Measurements from ENCODE around the gene THNSL1. TPM values are rescaled to one million over a fixed set of nuclear protein-coding genes. Genes with fewer than 3 reads are reported as not detected.

Gene THNSL1
- total and polyA plus RNA-seq, 2 donors = 3.5 to 4.1 TPM

- WGBS = 62% methylated on average over 2 of the region's 2 CpGs
- Histone ChIP-seq H3K4me3 (ENCODE audit: low read length in 2 of 2) (no peak overlapping the region), H3K36me3 (ENCODE audit: control insufficient read depth in 2 of 2, insufficient read depth in 2 of 2, low read length in 1 of 2) (no peaks in the 10 kb centered on the region), H3K4me1 (ENCODE audit: control insufficient read depth in 2 of 2, insufficient read depth in 2 of 2, low read length in 2 of 2) (no peaks in the 10 kb centered on the region), H3K27ac (ENCODE audit: low read depth in 1 of 2, low read length in 1 of 2) (no peak overlapping the region), H3K27me3 (ENCODE audit: control insufficient read depth in 2 of 2, insufficient read depth in 1 of 2, low read length in 1 of 2) (no peaks in the 10 kb centered on the region), H3K9me3 (ENCODE audit: control insufficient read depth in 2 of 2, insufficient read depth in 1 of 2, low read length in 1 of 2) (no peaks in the 10 kb centered on the region)
- DNase-seq (ENCODE audit: low read depth in 6 of 9, low spot score in 9 of 9) = no peak
Measured at GRCh38 chr10:25047088-25047487, 30.7 kb downstream of the THNSL1 start.

GRCh38 chr10:25047591-25048301 lies 31.3 kb downstream of the THNSL1 start:
- H3K36me3 ChIP-seq (ENCODE audit: control insufficient read depth in 2 of 2, insufficient read depth in 2 of 2, low read length in 1 of 2) = no peaks in the 10 kb centered on the region
- no peaks in the 10 kb centered on the region for H3K4me1 ChIP-seq (ENCODE audit: control insufficient read depth in 2 of 2, insufficient read depth in 2 of 2, low read length in 2 of 2)
- H3K9me3 ChIP-seq (ENCODE audit: control insufficient read depth in 2 of 2, insufficient read depth in 1 of 2, low read length in 1 of 2) = no peaks in the 10 kb centered on the region
- no peak overlapping the region for H3K4me3 ChIP-seq (ENCODE audit: low read length in 2 of 2)
- no peak overlapping the region for H3K27ac ChIP-seq (ENCODE audit: low read depth in 1 of 2, low read length in 1 of 2)
- 51% methylated on average over 4 of the region's 4 CpGs for WGBS
- DNase-seq (ENCODE audit: low read depth in 6 of 9, low spot score in 9 of 9) = no peak
- H3K27me3 ChIP-seq (ENCODE audit: control insufficient read depth in 2 of 2, insufficient read depth in 1 of 2, low read length in 1 of 2) = no peaks in the 10 kb centered on the region

GRCh38 chr10:25048450-25048849 lies 32.0 kb downstream of the THNSL1 start:
- DNase-seq (ENCODE audit: low read depth in 6 of 9, low spot score in 9 of 9) = no peak
- Histone ChIP-seq H3K4me1 (ENCODE audit: control insufficient read depth in 2 of 2, insufficient read depth in 2 of 2, low read length in 2 of 2) (no peaks in the 10 kb centered on the region), H3K9me3 (ENCODE audit: control insufficient read depth in 2 of 2, insufficient read depth in 1 of 2, low read length in 1 of 2) (no peaks in the 10 kb centered on the region), H3K36me3 (ENCODE audit: control insufficient read depth in 2 of 2, insufficient read depth in 2 of 2, low read length in 1 of 2) (no peaks in the 10 kb centered on the region), H3K4me3 (ENCODE audit: low read length in 2 of 2) (no peak overlapping the region), H3K27me3 (ENCODE audit: control insufficient read depth in 2 of 2, insufficient read depth in 1 of 2, low read length in 1 of 2) (no peaks in the 10 kb centered on the region), H3K27ac (ENCODE audit: low read depth in 1 of 2, low read length in 1 of 2) (no peak overlapping the region)
- 95% methylated on average over 5 of the region's 5 CpGs for WGBS

GRCh38 chr10:25049966-25050365 lies 33.6 kb downstream of the THNSL1 start:
- no peaks in the 10 kb centered on the region for H3K27me3 ChIP-seq (ENCODE audit: control insufficient read depth in 2 of 2, insufficient read depth in 1 of 2, low read length in 1 of 2)
- no peak overlapping the region for H3K4me3 ChIP-seq (ENCODE audit: low read length in 2 of 2)
- no peak overlapping the region for H3K27ac ChIP-seq (ENCODE audit: low read depth in 1 of 2, low read length in 1 of 2)
- no peaks in the 10 kb centered on the region for H3K4me1 ChIP-seq (ENCODE audit: control insufficient read depth in 2 of 2, insufficient read depth in 2 of 2, low read length in 2 of 2)
- H3K9me3 ChIP-seq (ENCODE audit: control insufficient read depth in 2 of 2, insufficient read depth in 1 of 2, low read length in 1 of 2) = no peaks in the 10 kb centered on the region
- DNase-seq (ENCODE audit: low read depth in 6 of 9, low spot score in 9 of 9) = no peak
- WGBS = 97% methylated on average over 2 of the region's 2 CpGs
- H3K36me3 ChIP-seq (ENCODE audit: control insufficient read depth in 2 of 2, insufficient read depth in 2 of 2, low read length in 1 of 2) = no peaks in the 10 kb centered on the region

GRCh38 chr10:25050402-25050801 lies 34.0 kb downstream of the THNSL1 start:
- no peak overlapping the region for H3K27ac ChIP-seq (ENCODE audit: low read depth in 1 of 2, low read length in 1 of 2)
- H3K4me1 ChIP-seq (ENCODE audit: control insufficient read depth in 2 of 2, insufficient read depth in 2 of 2, low read length in 2 of 2) = no peaks in the 10 kb centered on the region
- no peak for DNase-seq (ENCODE audit: low read depth in 6 of 9, low spot score in 9 of 9)
- 91% methylated on average over 9 of the region's 9 CpGs for WGBS
- H3K36me3 ChIP-seq (ENCODE audit: control insufficient read depth in 2 of 2, insufficient read depth in 2 of 2, low read length in 1 of 2) = no peaks in the 10 kb centered on the region
- H3K4me3 ChIP-seq (ENCODE audit: low read length in 2 of 2) = no peak overlapping the region
- H3K27me3 ChIP-seq (ENCODE audit: control insufficient read depth in 2 of 2, insufficient read depth in 1 of 2, low read length in 1 of 2) = no peaks in the 10 kb centered on the region
- H3K9me3 ChIP-seq (ENCODE audit: control insufficient read depth in 2 of 2, insufficient read depth in 1 of 2, low read length in 1 of 2) = no peaks in the 10 kb centered on the region

- Histone ChIP-seq H3K4me3 (ENCODE audit: low read length in 2 of 2) (no peak overlapping the region), H3K36me3 (ENCODE audit: control insufficient read depth in 2 of 2, insufficient read depth in 2 of 2, low read length in 1 of 2) (no peaks in the 10 kb centered on the region), H3K27me3 (ENCODE audit: control insufficient read depth in 2 of 2, insufficient read depth in 1 of 2, low read length in 1 of 2) (no peaks in the 10 kb centered on the region), H3K27ac (ENCODE audit: low read depth in 1 of 2, low read length in 1 of 2) (no peak overlapping the region), H3K4me1 (ENCODE audit: control insufficient read depth in 2 of 2, insufficient read depth in 2 of 2, low read length in 2 of 2) (no peaks in the 10 kb centered on the region), H3K9me3 (ENCODE audit: control insufficient read depth in 2 of 2, insufficient read depth in 1 of 2, low read length in 1 of 2) (no peaks in the 10 kb centered on the region)
- 99% methylated on average over 1 of the region's 1 CpG for WGBS
- no peak for DNase-seq (ENCODE audit: low read depth in 6 of 9, low spot score in 9 of 9)
Measured at GRCh38 chr10:25052012-25052411, 35.6 kb downstream of the THNSL1 start.

GRCh38 chr10:25056726-25057125 lies 40.3 kb downstream of the THNSL1 start:
- Histone ChIP-seq H3K9me3 (ENCODE audit: control insufficient read depth in 2 of 2, insufficient read depth in 1 of 2, low read length in 1 of 2) (no peaks in the 10 kb centered on the region), H3K36me3 (ENCODE audit: control insufficient read depth in 2 of 2, insufficient read depth in 2 of 2, low read length in 1 of 2) (no peaks in the 10 kb centered on the region), H3K4me1 (ENCODE audit: control insufficient read depth in 2 of 2, insufficient read depth in 2 of 2, low read length in 2 of 2) (no peaks in the 10 kb centered on the region), H3K4me3 (ENCODE audit: low read length in 2 of 2) (no peak overlapping the region), H3K27me3 (ENCODE audit: control insufficient read depth in 2 of 2, insufficient read depth in 1 of 2, low read length in 1 of 2) (no peaks in the 10 kb centered on the region), H3K27ac (ENCODE audit: low read depth in 1 of 2, low read length in 1 of 2) (no peak overlapping the region)
- WGBS = 89% methylated on average over 3 of the region's 3 CpGs
- DNase-seq (ENCODE audit: low read depth in 6 of 9, low spot score in 9 of 9) = no peak

GRCh38 chr10:25057886-25058285 lies 41.5 kb downstream of the THNSL1 start:
- Histone ChIP-seq H3K27me3 (ENCODE audit: control insufficient read depth in 2 of 2, insufficient read depth in 1 of 2, low read length in 1 of 2) (no peaks in the 10 kb centered on the region), H3K27ac (ENCODE audit: low read depth in 1 of 2, low read length in 1 of 2) (no peak overlapping the region), H3K4me1 (ENCODE audit: control insufficient read depth in 2 of 2, insufficient read depth in 2 of 2, low read length in 2 of 2) (no peaks in the 10 kb centered on the region), H3K4me3 (ENCODE audit: low read length in 2 of 2) (no peak overlapping the region), H3K36me3 (ENCODE audit: control insufficient read depth in 2 of 2, insufficient read depth in 2 of 2, low read length in 1 of 2) (no peaks in the 10 kb centered on the region), H3K9me3 (ENCODE audit: control insufficient read depth in 2 of 2, insufficient read depth in 1 of 2, low read length in 1 of 2) (no peaks in the 10 kb centered on the region)
- no peak for DNase-seq (ENCODE audit: low read depth in 6 of 9, low spot score in 9 of 9)
- WGBS = 87% methylated on average over 4 of the region's 4 CpGs

- Histone ChIP-seq H3K4me3 (ENCODE audit: low read length in 2 of 2) (no peak overlapping the region), H3K27ac (ENCODE audit: low read depth in 1 of 2, low read length in 1 of 2) (no peak overlapping the region), H3K9me3 (ENCODE audit: control insufficient read depth in 2 of 2, insufficient read depth in 1 of 2, low read length in 1 of 2) (no peaks in the 10 kb centered on the region), H3K4me1 (ENCODE audit: control insufficient read depth in 2 of 2, insufficient read depth in 2 of 2, low read length in 2 of 2) (no peaks in the 10 kb centered on the region), H3K36me3 (ENCODE audit: control insufficient read depth in 2 of 2, insufficient read depth in 2 of 2, low read length in 1 of 2) (no peaks in the 10 kb centered on the region), H3K27me3 (ENCODE audit: control insufficient read depth in 2 of 2, insufficient read depth in 1 of 2, low read length in 1 of 2) (no peaks in the 10 kb centered on the region)
- no peak for DNase-seq (ENCODE audit: low read depth in 6 of 9, low spot score in 9 of 9)
- 93% methylated on average over 7 of the region's 7 CpGs for WGBS
Measured at GRCh38 chr10:25059990-25060389, 43.6 kb downstream of the THNSL1 start.

Measured in thymus (tissue), 11 donors.